ENCODE measurements around the gene ZXDC.

Gene ZXDC

GRCh38 chr3:126432361-126433104, 43.2 kb downstream of the ZXDC start:
- DNase-seq, result no peak

- no peak for DNase-seq
These were observed 44.6 kb downstream of the ZXDC start for GRCh38 chr3:126431103-126431534.

- no peak for DNase-seq
These were observed 50.9 kb downstream of the ZXDC start for GRCh38 chr3:126424751-126425150.

- DNase-seq, result no peak
These were observed 51.5 kb downstream of the ZXDC start for GRCh38 chr3:126424039-126424717.

- DNase-seq, result no peak
These were observed 52.3 kb downstream of the ZXDC start for GRCh38 chr3:126423191-126424038.

- no peak for DNase-seq
These were observed 53.1 kb downstream of the ZXDC start for GRCh38 chr3:126422571-126423091.

GRCh38 chr3:126422121-126422520, 53.6 kb downstream of the ZXDC start:
- no peak for DNase-seq

GRCh38 chr3:126421573-126422119, 54.0 kb downstream of the ZXDC start:
- DNase-seq, result no peak

GRCh38 chr3:126419886-126420786, 55.6 kb downstream of the ZXDC start:
- no peak for DNase-seq

- DNase-seq, result no peak
These were observed 56.5 kb downstream of the ZXDC start for GRCh38 chr3:126419151-126419703.

GRCh38 chr3:126418661-126419131, 57.0 kb downstream of the ZXDC start:
- no peak for DNase-seq

GRCh38 chr3:126417981-126418530, 57.6 kb downstream of the ZXDC start:
- DNase-seq, result no peak

- no peak for DNase-seq
These were observed 58.2 kb downstream of the ZXDC start for GRCh38 chr3:126417515-126417914.

- DNase-seq, result no peak
These were observed 58.7 kb downstream of the ZXDC start for GRCh38 chr3:126416943-126417342.

GRCh38 chr3:126415661-126416591, 59.8 kb downstream of the ZXDC start:
- no peak for DNase-seq

- no peak for DNase-seq
These were observed 60.6 kb downstream of the ZXDC start for GRCh38 chr3:126414961-126415660.

GRCh38 chr3:126414406-126414805, 61.3 kb downstream of the ZXDC start:
- DNase-seq, result no peak

- DNase-seq, result no peak
These were observed 62.0 kb downstream of the ZXDC start for GRCh38 chr3:126413693-126414080.

All from stimulated activated CD4-positive, alpha-beta T cell treated with anti-CD3 and anti-CD28 coated beads, Interleukin-1b, Interleukin-23, amount 100 ng/mL, for 48 hours (primary cell).